ENCODE data around the gene ZCCHC14.

DNA sequence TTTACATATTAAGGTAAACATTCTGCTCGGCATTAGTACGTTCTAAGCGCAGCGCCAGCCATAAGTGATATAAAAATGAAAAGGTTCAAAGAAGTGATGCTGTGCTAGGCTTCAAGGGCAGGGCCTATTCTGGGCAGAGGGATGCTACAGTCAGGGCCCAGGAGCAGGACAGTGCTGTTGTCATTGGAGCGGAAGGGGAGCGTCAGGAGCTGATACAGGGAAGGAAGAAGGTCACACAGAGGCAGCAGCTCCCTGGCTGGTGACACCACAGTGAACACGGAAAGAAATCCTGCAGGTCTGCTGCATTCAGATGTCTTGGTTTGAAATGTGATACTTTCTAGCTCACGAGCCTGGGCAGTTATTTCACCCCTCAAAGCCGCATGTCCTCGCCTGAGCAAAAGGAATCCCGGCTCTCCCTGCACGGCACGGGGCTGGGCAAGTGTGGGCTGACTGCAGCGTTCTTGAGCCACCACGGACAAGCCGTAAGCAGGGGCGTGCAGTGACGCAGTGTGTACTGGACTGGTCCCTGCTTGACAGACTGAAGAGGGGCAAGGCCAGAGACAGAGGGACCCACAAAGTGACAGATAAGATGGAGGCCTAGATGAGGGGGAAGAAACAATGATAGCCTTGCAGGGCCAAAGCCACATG, 41.1 kb downstream of the ZCCHC14 start:
- TF ChIP-seq POLR2AphosphoS5 (IDR thresholded peaks at IDR 0.05; ENCODE audit: low read depth, low read length) (no peak), POLR2A (IDR thresholded peaks at IDR 0.05; ENCODE audit: low read depth, low read length) (no peak)
